Activated T-cell treated with anti-CD3 and anti-CD28 coated beads, Interleukin-2, amount 50 U/mL, for 1 hour (primary cell): Measurements from ENCODE around the gene CARD11.
"Not testable (repeated sequence)": the region's sequence is repeated elsewhere in the genome, so short reads cannot be mapped to it uniquely, and the experiment has no call there.

Source experiments
- DNase-seq: peaks from one replicate; pipeline ENCODE4 v3.0.0-alpha.2; 2020

Gene CARD11

DNA sequence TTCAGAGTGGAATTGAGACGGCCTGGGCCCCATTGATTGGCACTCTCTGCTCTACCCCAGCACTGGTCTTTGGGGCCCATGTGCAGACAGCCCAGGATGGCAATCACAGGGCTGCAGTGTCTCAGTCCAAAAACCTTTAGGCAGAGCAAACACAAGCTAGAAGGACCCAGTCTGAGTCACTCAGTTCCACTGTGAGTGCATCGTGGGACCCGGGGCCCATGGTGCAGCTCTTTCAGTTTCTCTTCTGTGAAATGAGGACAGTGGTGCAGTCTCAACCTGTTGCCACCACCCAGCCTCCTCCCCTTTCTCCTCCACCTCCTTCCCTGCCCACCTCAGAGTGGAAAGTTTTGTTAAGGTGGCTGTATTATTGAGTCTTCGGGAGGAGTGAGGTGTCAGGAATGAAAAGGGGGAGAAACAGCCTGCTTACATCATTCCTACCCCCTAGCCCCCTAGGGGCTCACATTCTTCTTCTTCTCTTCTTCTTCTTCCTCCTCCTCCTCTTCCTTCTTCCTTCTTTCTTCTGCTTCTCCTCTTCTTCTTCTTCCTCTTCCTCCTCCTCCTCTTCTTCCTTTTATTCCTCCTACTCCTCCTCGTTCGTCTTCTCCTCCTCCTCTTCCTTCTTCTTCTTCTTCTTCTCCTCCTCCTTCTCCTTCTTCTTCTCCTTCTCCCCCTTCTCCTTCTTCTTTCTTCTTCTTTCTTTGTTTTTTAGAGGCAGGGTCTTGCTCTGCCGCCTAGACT is 19.5 kb upstream of the CARD11 start:
- DNase-seq, result peak; percentile 63

GRCh38 chr7:3057066-3057420 is 13.4 kb upstream of the CARD11 start:
- no peak for DNase-seq

DNA sequence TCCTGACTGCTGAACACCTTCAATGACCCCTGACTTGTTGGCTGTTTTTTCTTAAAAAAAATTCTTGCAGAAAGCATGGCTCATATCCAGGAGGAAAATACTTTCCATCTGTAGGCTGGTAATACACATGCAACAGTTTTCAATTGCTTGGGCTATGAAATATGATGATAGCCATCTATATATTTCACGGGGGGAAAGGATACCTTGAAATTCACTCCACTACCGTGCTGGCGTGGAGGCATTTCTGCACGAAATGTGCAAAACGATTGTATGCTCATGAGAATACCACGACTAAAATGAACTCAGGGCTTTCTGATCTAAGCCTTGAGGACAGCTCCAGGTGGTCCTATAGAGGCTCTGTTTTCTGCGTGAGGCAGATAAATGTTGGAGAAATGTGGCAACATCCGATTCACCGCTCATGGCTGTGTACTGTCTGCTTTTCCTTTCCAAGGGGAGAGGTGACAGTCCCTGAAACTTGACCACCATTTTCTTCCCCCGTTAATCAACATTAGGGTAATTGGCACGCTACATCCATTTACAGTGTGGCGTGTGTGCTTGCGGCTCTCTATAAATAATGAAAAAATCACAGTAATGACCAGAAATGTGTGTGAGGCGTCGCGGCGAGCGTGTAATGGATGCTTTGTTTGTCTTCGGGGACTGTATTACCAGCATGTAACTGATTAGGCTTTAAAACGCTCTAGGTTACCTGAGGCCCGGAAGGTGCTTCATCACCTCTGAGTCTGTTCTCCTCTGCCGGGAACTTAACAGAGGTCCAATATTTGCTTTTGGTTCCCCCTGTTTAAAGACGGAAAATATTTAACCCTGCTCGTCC is 12.8 kb upstream of the CARD11 start:
- DNase-seq, result no peak

GRCh38 chr7:3055626-3056025 is 12.0 kb upstream of the CARD11 start:
- DNase-seq, result no peak

DNA sequence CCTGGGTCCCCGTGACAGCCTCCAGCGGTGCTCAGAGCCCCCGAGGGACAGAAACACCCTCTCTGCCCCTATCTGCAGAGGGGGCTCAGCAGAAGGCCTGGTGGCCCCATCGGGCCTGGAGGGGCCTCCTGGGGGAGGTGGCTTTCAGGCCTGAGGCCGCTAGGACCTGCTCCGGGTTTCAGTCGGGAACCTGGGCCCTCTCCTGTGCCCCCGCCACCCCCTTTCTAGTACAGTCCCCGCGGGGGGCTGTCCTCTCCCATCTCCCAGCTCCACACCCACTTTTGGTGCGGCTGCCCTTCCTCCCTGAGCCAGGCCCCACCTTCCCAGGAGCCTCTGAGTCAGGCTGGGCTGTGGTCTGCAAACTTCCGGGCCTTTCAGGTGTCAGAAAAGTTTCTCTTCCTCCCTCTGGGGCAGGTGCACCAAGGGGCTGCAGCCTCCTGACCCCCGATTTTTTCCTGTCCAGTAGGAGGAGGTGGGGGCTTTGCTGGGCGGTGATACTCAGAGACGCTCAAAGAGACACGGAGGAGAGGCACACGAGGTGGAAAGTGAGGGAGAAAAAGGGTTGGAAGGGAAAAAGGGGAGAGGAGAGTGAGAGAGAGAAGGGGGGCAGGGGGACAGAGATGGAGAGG is 692 bp downstream of the CARD11 start:
- DNase-seq, result peak; percentile 72

GRCh38 chr7:3041986-3042675 is 1.5 kb downstream of the CARD11 start:
- no peak for DNase-seq

DNA sequence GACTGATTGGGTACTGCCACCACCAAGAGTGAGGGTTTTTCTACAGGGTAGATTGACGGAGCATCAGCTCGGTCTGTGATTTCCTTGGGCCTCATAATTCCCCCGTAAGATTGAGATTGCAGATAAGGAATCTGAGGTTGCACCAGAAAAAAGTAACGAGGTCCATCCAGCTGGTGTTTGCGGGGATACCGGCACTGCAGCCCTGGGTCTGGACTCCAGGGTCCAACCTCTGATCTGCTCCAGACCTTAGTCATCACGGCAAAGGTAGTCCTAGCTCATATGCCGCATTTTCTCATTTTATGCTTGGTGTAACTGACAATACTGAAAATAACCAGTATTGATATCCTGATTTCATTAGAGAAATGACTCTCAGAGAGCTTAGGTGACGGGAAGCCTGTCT is 3.9 kb downstream of the CARD11 start:
- no peak for DNase-seq

DNA sequence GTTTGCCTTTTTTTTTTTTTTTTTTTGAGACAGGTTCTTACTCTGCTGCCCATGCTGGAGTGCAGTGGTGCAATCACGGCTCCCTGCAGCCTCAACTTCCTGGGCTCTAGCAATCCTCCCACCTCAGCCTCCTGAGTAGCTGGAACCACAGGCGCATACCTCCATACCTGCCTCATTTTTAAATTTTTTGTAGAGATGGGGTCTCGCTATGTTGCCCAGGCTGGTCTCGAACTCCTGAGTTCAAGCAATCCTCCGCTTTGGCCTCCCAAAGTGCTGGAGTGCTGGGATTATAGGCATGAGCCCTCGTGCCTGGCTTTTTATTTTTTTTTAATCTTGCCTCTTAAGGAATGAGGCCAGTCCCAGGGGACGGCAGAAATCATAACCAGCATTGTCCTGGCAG is 5.7 kb downstream of the CARD11 start:
- not testable (repeated sequence) for DNase-seq

DNA sequence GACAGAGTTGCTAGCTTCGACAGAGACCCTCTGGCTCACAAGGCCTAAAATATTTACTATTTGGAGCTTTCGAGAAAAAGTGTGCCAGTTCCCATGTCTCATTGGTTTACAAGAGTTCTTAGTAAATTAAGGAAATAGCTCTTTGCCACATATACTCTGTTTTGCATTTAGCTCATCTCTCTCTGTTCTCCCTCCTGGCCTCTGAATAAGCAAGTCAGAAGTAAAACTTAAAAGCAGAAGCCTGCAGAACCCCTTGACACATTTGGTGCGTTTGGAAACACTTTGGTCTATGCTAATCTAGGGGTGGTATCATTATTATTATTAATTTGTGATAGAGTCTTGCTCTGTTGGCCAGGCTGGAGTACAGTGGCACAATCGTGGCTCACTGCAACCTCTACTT is 6.4 kb downstream of the CARD11 start:
- no peak for DNase-seq

GRCh38 chr7:3034591-3035150 is 9.0 kb downstream of the CARD11 start:
- DNase-seq, result no peak

GRCh38 chr7:3033581-3033980 is 10.1 kb downstream of the CARD11 start:
- no peak for DNase-seq

GRCh38 chr7:3033136-3033535 is 10.5 kb downstream of the CARD11 start:
- no peak for DNase-seq

DNA sequence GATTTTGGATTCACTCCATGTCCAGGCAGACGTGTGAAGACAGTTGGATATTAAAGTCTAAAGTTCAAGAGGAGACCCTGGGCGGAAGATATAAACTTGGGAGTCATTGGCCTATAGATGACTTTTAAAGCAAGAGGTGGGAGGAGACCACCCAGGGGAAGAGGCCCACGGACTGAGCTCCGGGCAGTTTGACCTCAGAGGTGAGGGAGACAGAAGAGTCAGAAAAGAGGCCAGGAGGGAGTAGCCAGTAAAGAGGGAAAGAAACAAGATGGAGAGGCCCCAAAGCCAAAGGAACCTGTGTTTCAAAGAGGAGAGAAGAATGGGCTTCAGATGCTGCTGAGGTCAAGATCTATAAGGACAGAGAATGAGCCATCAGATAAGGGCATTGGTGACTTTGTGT is 11.4 kb downstream of the CARD11 start:
- no peak for DNase-seq

GRCh38 chr7:3029138-3029537 is 14.5 kb downstream of the CARD11 start:
- DNase-seq, result no peak

DNA sequence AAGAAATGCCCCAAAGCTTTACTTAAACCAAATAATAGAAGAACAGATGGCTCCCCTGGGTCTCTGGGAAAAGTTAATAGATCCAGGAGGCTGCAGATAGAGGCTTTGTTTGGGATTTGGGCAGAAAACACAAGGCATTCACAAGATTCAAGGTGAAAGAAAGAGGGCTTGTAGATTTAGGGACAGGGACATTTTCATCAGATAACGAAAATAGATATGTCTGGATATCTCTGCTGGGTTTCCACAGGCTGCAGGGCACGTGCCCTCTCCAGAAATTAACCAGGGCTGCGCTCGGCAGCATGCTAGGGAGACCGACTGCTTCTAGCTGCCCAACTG is 14.9 kb downstream of the CARD11 start:
- DNase-seq, result no peak

DNA sequence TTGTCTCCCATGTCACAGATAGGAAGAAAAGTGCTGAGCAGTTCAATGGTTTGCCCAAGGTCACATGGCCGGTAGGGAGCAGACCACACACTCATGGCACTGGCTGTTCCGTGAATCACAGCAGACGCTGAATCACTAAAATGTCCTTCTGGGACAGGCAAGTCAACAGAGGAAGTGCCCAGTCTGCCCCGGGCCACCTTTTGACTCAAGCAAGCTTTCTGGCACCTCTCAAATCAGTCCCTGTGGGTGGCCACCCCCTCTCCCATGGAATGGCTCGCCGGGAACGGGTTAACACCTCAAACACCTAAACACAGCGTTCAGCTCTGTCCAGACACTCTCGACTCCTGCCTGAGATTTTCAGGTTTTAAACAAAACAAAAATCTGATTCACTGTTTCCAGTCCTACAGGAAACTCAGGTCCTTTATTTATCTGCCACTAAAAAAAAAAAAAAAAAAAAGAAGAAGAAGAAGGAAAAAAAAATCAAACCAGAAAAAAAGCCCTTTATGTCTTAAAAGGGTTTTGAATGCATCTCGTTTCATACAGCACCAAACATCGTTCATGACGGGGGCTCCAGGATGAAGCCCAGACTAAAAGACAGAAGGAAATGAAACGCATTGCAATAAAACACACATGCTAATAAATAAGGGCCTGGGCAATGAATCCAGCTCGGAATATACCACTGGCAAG is 15.5 kb downstream of the CARD11 start:
- peak; percentile 50 for DNase-seq

DNA sequence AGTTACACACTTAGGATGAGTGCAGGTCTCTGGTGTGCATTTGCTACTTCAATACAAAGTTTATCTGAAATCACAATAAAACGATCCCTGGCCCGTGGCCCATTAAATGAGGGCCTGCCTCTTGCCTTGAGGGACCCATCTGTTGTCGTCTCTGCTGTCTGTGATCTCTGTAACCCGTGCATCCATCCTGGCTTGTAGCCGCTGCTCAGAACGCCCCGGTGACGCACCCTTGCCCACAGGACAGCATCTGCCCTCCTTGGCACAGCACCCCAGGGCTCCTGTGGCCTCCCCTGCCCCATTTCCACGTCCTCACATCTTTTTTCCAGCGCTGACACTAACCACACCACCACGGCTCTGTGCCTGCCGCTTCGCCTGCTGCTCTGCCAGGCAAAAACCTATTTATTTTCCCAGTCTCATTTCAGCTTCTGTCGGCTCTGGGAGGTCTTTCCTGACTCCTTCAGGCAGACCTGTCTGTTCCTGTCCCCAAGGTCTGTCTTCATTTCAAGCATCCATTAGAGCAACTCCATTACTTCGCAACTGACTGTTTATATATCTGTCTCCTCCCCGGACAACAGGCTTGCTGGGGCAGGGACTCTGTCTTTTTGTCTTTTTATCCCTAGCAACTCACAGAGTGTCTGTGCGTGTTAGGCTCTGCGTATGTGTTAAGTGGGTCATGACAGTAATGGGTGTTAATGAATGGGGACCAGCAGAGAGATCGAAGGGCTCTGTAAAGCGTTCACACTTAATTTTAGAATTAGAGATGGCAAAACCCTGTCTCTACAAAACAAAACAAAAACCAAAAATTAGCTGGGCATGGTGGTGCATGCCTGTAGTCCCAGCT is 16.4 kb downstream of the CARD11 start:
- DNase-seq, result no peak

GRCh38 chr7:3025616-3026015 is 18.1 kb downstream of the CARD11 start:
- DNase-seq, result no peak

DNA sequence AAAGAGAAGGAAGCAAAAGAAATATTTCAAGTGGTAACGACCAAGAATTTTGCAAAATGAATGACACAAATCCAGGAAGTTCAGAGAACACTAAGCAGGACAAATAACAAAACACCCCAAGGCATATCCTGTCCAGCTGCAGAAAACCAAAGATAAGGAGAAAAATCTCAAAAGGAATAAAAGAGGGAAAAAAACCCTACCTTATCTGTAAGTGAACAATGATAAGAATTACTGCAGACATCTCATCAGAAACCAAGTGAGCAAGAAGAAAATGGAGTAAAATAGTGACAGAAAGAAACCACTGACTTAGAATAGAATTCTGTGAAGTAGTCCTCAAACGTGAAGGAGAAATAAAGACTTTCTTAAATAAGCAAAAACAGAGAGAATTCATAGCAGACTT is 21.8 kb downstream of the CARD11 start:
- no peak for DNase-seq

- DNase-seq, result not testable (repeated sequence)
Observed at GRCh38 chr7:3021224-3021623, 22.4 kb downstream of the CARD11 start.

- no peak for DNase-seq
Observed at GRCh38 chr7:3020416-3020815, 23.3 kb downstream of the CARD11 start.

DNA sequence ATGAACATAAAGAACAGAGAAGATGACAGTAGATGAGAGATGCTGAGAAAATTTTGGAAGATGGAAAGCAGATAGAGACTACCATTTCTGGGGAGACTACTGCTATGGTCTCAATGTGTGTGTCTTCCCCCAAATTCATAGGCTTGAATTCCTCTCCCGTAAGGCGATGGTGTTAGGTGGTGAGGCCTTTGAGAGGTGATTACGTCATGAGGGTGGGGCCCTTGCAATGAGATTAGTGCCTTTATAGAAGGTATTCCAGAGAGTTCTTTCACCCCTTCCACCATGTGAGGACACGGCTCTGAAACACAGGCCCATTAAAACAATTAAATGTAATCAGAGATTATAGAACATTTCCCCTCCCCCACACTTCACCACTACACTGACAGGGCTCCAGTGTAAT is 23.9 kb downstream of the CARD11 start:
- no peak for DNase-seq
